Effector CD8-positive, alpha-beta T cell (primary cell): Measurements from ENCODE around the gene NSD1.
"Not testable (repeated sequence)": the region's sequence is repeated elsewhere in the genome, so short reads cannot be mapped to it uniquely, and the experiment has no call there.

Source experiments
- DNase-seq: peaks from one replicate; lab custom pipeline; 2025; lab: John Stamatoyannopoulos, UW

NSD1 gene

DNA sequence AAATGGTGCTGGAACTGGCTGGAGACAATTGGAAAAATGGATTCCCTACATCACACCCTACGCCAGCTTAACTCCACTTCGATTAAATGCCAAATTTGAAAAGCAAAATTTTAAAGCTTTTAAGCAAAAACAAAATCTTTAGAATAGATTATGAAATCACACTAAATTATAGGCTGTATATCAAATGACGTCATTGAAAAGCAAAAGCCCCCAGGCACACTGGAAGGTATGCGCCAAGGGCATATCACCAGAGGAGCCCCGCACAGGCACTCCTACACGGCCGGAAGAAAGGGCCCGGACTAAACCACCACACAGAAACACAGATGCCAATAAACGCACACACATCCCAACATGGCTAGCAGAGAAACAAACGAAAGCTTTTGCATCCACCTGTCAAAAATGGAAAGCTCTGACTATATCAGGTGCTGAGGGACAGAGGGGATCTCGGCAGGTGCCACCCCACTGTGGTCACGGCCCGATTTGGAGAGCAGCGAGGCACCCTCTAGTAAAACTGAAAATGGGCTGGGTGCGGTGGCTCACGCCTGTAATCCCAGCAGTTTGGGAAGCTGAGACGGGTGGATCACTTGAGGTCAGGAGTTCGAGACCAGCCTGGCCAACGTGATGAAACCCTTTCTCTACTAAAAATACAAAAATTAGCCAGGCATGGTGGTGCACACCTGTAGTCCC is 195.1 kb downstream of the NSD1 start:
- no peak for DNase-seq

GRCh38 chr5:177329883-177330282 is 196.3 kb downstream of the NSD1 start:
- no peak for DNase-seq

GRCh38 chr5:177330991-177331842 is 197.6 kb downstream of the NSD1 start:
- DNase-seq = no peak

DNA sequence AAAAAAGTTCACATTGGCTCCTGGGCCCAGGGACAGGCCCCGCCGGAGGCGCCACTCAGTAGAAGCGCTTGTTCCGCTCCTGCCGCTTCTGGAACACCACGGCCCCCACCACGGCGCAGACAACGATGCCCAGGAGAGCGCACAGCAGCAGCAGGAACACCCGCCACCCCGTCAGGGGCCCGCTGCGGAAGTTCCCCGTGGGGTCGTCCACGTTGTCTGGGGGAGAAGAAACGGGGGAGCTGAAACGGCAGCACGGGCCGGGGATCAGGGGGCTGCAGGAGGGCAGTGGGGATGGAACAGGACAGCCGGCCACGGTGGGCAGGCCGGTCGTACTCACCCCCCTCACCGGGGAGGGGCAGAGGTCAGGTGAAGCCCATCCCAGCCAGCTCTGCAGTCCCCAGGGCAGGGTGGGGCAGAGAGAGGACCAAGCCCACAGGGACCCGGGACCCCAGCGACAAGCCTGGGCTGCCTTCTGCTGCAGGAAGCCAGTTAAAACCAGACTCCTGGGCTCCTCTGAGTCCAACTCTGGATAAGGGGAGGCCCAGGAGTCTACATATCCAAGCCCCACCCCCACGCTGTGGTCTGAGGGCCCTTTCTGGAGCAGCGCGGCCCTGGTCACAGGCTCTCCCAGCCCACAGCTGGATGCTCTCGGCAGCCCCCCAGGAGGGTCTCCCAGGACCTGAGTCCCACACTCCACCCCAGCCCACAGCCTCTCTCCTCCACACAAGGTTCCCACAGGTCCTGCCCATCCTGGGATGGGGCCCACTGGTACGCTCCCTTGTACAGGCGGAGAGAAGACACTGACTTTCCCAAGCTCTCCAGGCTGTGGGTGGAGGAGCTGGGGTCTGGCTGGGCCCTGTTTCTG is 198.7 kb downstream of the NSD1 start:
- DNase-seq = no peak

DNA sequence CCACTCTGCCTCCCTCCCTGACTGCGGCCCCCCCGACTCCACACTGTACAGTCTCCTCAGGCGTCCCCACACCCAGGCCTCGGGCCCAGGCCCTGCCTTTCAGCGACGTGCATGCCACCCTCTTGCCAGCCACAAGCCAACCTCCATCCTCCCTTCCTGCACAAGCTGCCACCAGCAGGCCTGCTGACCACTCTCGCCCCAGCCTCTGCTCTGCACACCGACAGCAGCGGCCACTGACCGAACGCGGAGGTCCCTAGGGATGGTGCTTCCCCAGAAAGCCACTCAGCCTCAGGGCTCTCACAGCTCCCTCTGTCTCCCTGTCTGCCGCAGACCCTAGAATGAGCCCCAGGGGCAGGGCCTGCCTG is 199.3 kb downstream of the NSD1 start:
- no peak for DNase-seq

GRCh38 chr5:177333420-177334154 is 200.0 kb downstream of the NSD1 start:
- no peak for DNase-seq

DNA sequence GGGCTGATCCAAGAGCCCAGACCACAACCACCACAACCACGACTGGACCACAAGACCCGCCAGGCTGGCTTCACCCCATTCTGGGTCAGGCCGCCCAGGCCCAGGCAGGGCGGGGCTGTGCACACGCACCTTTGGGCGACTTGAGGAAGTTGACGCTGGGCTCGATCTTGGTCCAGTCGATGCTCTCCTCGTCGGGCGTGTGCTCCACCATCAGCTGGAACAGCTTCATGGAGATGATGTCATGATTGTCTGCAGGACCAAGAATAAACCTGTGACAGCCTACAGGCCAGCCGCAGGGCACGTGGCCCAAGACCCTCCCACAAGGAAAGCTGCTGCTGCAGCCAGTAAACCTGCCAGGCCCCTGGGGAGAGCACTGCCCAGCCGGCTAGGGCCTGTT is 200.6 kb downstream of the NSD1 start:
- no peak for DNase-seq

DNA sequence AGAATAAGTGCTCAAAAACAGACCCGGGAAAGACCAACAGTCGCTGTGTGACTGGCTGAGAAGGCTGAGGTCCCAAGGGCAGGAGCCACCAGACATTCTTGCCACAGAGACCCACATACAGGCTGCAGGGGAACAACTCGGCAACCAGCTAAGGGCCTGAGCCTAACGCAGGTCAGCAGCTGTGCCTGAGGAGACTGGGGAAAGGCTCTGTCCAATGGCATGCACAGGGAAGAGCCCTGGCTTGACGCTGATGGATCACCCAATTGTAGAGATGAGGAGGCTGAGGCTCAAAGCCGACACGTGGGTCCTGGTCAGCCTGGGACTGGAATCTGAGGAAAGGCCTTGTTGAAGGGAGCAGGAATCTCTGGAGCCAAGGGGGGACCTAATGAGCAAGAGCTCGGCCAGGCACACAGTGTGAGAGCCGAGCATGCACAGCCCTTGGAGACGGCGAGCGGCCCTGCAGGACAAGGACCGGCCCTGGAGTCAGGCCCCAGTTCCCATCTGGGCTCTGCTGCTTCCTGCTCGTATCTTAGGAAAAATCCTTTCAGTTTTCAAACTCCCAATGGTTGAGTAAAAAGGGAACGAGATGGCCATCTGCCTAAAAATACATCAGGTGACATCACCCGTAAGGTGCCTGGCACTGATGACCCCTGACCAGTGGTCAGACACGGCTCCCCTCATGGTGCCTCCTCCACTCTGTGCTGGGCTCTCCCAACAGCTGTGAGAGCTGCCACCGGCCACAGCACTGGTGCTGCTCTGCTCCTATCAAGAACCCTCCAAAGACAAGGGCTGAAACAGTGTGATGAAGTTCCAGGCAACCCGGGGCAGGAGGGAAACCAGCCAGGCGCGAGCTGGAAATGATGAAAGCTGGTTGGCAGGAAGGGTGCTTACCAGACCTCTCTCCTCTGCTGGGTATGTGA is 201.5 kb downstream of the NSD1 start:
- DNase-seq = no peak

DNA sequence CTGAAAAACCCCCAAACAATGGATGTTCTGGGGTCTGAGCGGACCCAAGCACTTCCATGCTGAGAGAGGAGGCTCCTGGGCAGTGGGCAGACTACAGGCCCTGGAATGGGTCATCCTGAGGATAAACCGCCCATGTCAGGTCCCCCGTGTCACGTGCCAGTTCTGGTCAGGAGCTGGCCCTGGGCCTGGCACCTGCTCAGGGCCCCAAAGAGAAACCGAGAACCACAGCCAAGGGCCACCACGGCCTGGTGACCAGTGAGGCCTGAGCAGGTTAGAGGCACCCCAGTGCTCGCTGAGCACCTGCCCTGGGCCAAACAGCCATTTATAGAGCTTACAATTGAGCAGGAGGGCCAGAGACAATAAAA is 202.1 kb downstream of the NSD1 start:
- DNase-seq = no peak

GRCh38 chr5:177336112-177336511 is 202.5 kb downstream of the NSD1 start:
- no peak for DNase-seq

GRCh38 chr5:177336603-177337494 is 203.3 kb downstream of the NSD1 start:
- no peak for DNase-seq

- no peak for DNase-seq
Observed at GRCh38 chr5:177338251-177339106, 204.9 kb downstream of the NSD1 start.

GRCh38 chr5:177339107-177339638 is 205.6 kb downstream of the NSD1 start:
- DNase-seq = no peak

- not testable (repeated sequence) for DNase-seq
Observed at GRCh38 chr5:177343000-177343399, 209.4 kb downstream of the NSD1 start.

GRCh38 chr5:177343777-177344176 is 210.2 kb downstream of the NSD1 start:
- no peak for DNase-seq

GRCh38 chr5:177344891-177345290 is 211.3 kb downstream of the NSD1 start:
- DNase-seq = no peak

DNA sequence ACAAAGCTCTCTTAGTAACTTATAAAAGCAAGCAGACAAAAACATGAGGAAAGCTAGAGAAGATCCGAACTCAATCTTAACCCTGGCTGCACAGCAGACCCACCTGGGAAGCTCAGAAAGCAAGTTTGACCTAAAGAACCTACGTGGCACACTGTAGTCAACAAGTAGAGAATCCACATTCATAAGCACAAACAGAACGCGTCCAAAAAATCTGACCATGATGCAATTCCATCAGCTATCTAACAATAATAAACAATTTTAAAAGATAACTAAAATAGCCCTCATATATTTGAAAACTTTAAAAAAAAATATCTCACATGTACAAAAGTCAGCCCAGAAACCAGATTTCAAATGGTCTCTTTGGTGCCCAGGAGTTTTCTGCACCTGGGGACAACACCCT is 213.2 kb downstream of the NSD1 start:
- no peak for DNase-seq

GRCh38 chr5:177347699-177348098 is 214.1 kb downstream of the NSD1 start:
- no peak for DNase-seq

- no peak for DNase-seq
Observed at GRCh38 chr5:177349362-177349647, 215.7 kb downstream of the NSD1 start.
